22Rv1 (cell line): ENCODE measurements around the gene SPATA12.

Source experiments
- H3K27ac ChIP-seq: fragments of 450-650 bp; 2 replicates; pipeline ENCODE4 v1.5.1; 2017
- CTCF ChIP-seq: fragments of 450-650 bp; IDR thresholded peaks from 2 replicates; pipeline ENCODE4 v1.5.1; 2017; ENCODE audit warnings: mild to moderate bottlenecking
- ZFX ChIP-seq: fragments of 450-650 bp; IDR thresholded peaks from 2 replicates; pipeline ENCODE4 v1.6.1; 2017; ENCODE audit warnings: antibody characterized with exemption, borderline replicate concordance

The SPATA12 gene

GRCh38 chr3:57019057-57019456 lies 41.4 kb upstream of the SPATA12 start:
- no peak for TF ChIP-seq ZFX
- TF ChIP-seq CTCF, result no peak
- H3K27ac ChIP-seq, result no peak overlapping the region

- no peak overlapping the region for H3K27ac ChIP-seq
- no peak for TF ChIP-seq ZFX
Observed at GRCh38 chr3:57025237-57025636, 35.2 kb upstream of the SPATA12 start.

GRCh38 chr3:57026944-57027343 lies 33.5 kb upstream of the SPATA12 start:
- H3K27ac ChIP-seq, result no peak overlapping the region
- no peak for TF ChIP-seq CTCF
- no peak for TF ChIP-seq ZFX

- H3K27ac ChIP-seq, result no peak overlapping the region
- TF ChIP-seq CTCF (no peak), ZFX (no peak)
Observed at GRCh38 chr3:57029383-57029782, 31.1 kb upstream of the SPATA12 start.

- no peak overlapping the region for H3K27ac ChIP-seq
- no peak for TF ChIP-seq ZFX
Observed at GRCh38 chr3:57029924-57030323, 30.5 kb upstream of the SPATA12 start.

- no peak for TF ChIP-seq CTCF
- no peak for TF ChIP-seq ZFX
- no peak overlapping the region for H3K27ac ChIP-seq
Observed at GRCh38 chr3:57030721-57031120, 29.7 kb upstream of the SPATA12 start.

- H3K27ac ChIP-seq, result no peak overlapping the region
- no peak for TF ChIP-seq ZFX
- no peak for TF ChIP-seq CTCF
Observed at GRCh38 chr3:57031631-57032541, 28.6 kb upstream of the SPATA12 start.

GRCh38 chr3:57036952-57037351 lies 23.5 kb upstream of the SPATA12 start:
- no peak overlapping the region for H3K27ac ChIP-seq
- TF ChIP-seq ZFX (no peak), CTCF (no peak)
